Measurements from ENCODE around the gene FBXO47. TPM values are rescaled to one million over a fixed set of nuclear protein-coding genes. Genes with fewer than 3 reads are reported as not detected.

The FBXO47 gene
- total and polyA plus RNA-seq, 9 of the 15 experiments (the other 6 are each of a cell fraction or from before 2014, with no cell fraction given), result not detected

DNA sequence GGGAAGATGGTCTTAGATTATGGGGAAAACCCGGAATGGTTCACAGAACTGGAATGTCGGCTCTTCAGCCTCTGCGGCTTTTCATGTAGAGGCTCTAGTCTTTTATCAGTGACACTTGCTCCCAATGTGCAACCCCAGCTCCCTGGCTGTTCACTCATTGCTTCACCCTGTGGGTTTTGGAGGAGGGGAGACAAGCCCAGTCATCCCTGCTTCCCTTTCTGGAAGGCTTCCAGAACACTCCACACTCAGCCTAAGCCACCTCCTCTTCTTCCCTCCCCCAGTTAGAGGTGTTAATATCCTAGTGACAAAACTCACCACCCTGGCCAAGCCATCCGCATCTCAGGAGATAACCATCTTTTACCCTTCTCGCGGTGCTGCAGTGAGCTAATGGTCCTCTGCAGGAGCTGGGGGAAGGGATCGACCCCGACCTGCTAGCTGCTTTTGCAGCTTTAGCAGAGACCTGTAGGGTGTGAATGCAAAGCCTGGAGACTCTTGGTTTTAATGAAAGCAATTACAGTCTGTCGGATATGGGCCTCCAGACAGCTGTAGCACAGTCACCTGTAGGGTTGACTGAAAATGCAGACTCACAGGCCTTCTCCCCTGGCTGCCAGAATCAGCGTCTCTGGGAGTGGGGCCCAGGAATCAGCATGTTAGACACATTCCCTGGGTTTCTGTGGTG, 66.1 kb downstream of the FBXO47 start (continued):
- TF ChIP-seq MAZ (CRISPR knock-in tag; conservative IDR thresholded peaks at IDR 0.05 in 1 of 2, IDR thresholded peaks at IDR 0.05 in 1 of 2), result peak; percentile 15 to 61; a peak in 1 of 4 replicates
- TF ChIP-seq ZNF239 (CRISPR knock-in tag; IDR thresholded peaks at IDR 0.05), result peak; percentile 30; the same call in 1 of the 2 replicates
- no peak for TF ChIP-seq PHF8 (IDR thresholded peaks at IDR 0.05; ENCODE audit: borderline replicate concordance, low read length)
- TF ChIP-seq CTBP1 (IDR thresholded peaks at IDR 0.05; ENCODE audit: borderline replicate concordance), result peak; percentile 91
- TF ChIP-seq, protein P1, sequence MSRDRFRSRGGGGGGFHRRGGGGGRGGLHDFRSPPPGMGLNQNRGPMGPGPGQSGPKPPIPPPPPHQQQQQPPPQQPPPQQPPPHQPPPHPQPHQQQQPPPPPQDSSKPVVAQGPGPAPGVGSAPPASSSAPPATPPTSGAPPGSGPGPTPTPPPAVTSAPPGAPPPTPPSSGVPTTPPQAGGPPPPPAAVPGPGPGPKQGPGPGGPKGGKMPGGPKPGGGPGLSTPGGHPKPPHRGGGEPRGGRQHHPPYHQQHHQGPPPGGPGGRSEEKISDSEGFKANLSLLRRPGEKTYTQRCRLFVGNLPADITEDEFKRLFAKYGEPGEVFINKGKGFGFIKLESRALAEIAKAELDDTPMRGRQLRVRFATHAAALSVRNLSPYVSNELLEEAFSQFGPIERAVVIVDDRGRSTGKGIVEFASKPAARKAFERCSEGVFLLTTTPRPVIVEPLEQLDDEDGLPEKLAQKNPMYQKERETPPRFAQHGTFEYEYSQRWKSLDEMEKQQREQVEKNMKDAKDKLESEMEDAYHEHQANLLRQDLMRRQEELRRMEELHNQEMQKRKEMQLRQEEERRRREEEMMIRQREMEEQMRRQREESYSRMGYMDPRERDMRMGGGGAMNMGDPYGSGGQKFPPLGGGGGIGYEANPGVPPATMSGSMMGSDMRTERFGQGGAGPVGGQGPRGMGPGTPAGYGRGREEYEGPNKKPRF (IDR thresholded peaks at IDR 0.05; ENCODE audit: low read depth, low read length), result no peak
- TF ChIP-seq DMBX1 (CRISPR knock-in tag; IDR thresholded peaks at IDR 0.05; ENCODE audit: borderline replicate concordance), result 0 out of 2 replicates have a peak, but pooled peaks have one; percentile 23
- peak; percentile 48; the same call in 1 of the 2 replicates for TF ChIP-seq SOX6 (IDR thresholded peaks at IDR 0.05)
- TF ChIP-seq, protein P2, sequence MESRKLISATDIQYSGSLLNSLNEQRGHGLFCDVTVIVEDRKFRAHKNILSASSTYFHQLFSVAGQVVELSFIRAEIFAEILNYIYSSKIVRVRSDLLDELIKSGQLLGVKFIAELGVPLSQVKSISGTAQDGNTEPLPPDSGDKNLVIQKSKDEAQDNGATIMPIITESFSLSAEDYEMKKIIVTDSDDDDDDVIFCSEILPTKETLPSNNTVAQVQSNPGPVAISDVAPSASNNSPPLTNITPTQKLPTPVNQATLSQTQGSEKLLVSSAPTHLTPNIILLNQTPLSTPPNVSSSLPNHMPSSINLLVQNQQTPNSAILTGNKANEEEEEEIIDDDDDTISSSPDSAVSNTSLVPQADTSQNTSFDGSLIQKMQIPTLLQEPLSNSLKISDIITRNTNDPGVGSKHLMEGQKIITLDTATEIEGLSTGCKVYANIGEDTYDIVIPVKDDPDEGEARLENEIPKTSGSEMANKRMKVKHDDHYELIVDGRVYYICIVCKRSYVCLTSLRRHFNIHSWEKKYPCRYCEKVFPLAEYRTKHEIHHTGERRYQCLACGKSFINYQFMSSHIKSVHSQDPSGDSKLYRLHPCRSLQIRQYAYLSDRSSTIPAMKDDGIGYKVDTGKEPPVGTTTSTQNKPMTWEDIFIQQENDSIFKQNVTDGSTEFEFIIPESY (CRISPR knock-in tag; IDR thresholded peaks at IDR 0.05), result peak; percentile 9; the same call in 1 of the 2 replicates
- peak in 1 of 2 experiments; percentile 85; a peak in 1 of 4 replicates for TF ChIP-seq SRF (CRISPR knock-in tag; IDR thresholded peaks at IDR 0.05)
- no peak for TF ChIP-seq NFXL1 (CRISPR knock-in tag; IDR thresholded peaks at IDR 0.05)
- no peak for TF ChIP-seq RFX5 (IDR thresholded peaks at IDR 0.05; ENCODE audit: low read depth, low read length)
- TF ChIP-seq DPF2 (IDR thresholded peaks at IDR 0.05), result peak; percentile 82
- TF ChIP-seq, protein P3, sequence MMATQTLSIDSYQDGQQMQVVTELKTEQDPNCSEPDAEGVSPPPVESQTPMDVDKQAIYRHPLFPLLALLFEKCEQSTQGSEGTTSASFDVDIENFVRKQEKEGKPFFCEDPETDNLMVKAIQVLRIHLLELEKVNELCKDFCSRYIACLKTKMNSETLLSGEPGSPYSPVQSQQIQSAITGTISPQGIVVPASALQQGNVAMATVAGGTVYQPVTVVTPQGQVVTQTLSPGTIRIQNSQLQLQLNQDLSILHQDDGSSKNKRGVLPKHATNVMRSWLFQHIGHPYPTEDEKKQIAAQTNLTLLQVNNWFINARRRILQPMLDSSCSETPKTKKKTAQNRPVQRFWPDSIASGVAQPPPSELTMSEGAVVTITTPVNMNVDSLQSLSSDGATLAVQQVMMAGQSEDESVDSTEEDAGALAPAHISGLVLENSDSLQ (IDR thresholded peaks at IDR 0.05), result peak; percentile 35; the same call in 1 of the 2 replicates
- TF ChIP-seq, protein P4, sequence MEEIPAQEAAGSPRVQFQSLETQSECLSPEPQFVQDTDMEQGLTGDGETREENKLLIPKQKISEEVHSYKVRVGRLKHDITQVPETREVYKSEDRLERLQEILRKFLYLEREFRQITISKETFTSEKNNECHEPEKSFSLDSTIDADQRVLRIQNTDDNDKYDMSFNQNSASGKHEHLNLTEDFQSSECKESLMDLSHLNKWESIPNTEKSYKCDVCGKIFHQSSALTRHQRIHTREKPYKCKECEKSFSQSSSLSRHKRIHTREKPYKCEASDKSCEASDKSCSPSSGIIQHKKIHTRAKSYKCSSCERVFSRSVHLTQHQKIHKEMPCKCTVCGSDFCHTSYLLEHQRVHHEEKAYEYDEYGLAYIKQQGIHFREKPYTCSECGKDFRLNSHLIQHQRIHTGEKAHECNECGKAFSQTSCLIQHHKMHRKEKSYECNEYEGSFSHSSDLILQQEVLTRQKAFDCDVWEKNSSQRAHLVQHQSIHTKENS (CRISPR knock-in tag; IDR thresholded peaks at IDR 0.05), result no peak
- TF ChIP-seq NRF1 (conservative IDR thresholded peaks at IDR 0.05 in 1 of 2, IDR thresholded peaks at IDR 0.05 in 1 of 2), result peak in 1 of 2 experiments; percentile 55; a peak in 3 of 4 replicates
- 0 out of 2 replicates have a peak, but pooled peaks have one; percentile 13 for TF ChIP-seq KLF16 (IDR thresholded peaks at IDR 0.05)
- no peak for TF ChIP-seq MCM7 (IDR thresholded peaks at IDR 0.05)
- TF ChIP-seq TAL1 (IDR thresholded peaks at IDR 0.05), result 0 out of 2 replicates have a peak, but pooled peaks have one; percentile 8
- peak; percentile 31; the same call in 1 of the 2 replicates for TF ChIP-seq CBFA2T2 (conservative IDR thresholded peaks at IDR 0.05)
- no peak; a peak in 1 of 4 replicates for TF ChIP-seq TBL1XR1 (IDR thresholded peaks at IDR 0.05; ENCODE audit: low read length in 2 of 2)
- TF ChIP-seq MYC (IDR thresholded peaks at IDR 0.05; ENCODE audit: low read depth, low read length), result peak; percentile 18; the same call in 1 of the 2 replicates
- TF ChIP-seq MYC (CRISPR knock-in tag; IDR thresholded peaks at IDR 0.05; ENCODE audit: borderline replicate concordance, low read depth), result no peak
- TF ChIP-seq CXXC5 (CRISPR knock-in tag; IDR thresholded peaks at IDR 0.05), result peak; percentile 31; the same call in 1 of the 2 replicates

Measured in K562 (cell line).